Activated T-helper 17 cell treated with anti-CD3 and anti-CD28 coated beads, Interleukin-2, amount 50 U/mL, for 72 hours (primary cell): Measurements from ENCODE around the gene IL21R. TPM values are rescaled to one million over a fixed set of nuclear protein-coding genes. Genes with fewer than 3 reads are reported as not detected.
"Not testable (repeated sequence)": the region's sequence is repeated elsewhere in the genome, so short reads cannot be mapped to it uniquely, and the experiment has no call there.

Experiments used
- ATAC-seq: fragments of 150-1000 bp; cut with Tn5 transposase; replicated peaks from 2 replicates; pipeline ENCODE4 v1.10.0; 2021; ENCODE audit warnings: mild to moderate bottlenecking, moderate library complexity
- H3K27ac Mint-ChIP-seq: one replicate; pipeline ENCODE4 v1.8.0; 2022; ENCODE audit warnings: mixed read lengths
- H3K27me3 Mint-ChIP-seq: one replicate; pipeline ENCODE4 v1.8.0; 2022; ENCODE audit warnings: mixed read lengths
- H3K36me3 Mint-ChIP-seq: one replicate; pipeline ENCODE4 v1.8.0; 2022; ENCODE audit warnings: low read depth, mild to moderate bottlenecking, mixed read lengths
- H3K4me1 Mint-ChIP-seq: one replicate; pipeline ENCODE4 v1.8.0; 2022; ENCODE audit warnings: mixed read lengths
- H3K4me3 Mint-ChIP-seq: one replicate; pipeline ENCODE4 v1.8.0; 2022; ENCODE audit warnings: mild to moderate bottlenecking, mixed read lengths
- H3K9me3 Mint-ChIP-seq: one replicate; pipeline ENCODE4 v1.8.0; 2022; ENCODE audit warnings: mixed read lengths
- total RNA-seq, 2 donors: library from RNA; stranded (reverse); gene quantifications; one replicate each; pipeline ENCODE4 v1.2.3, GENCODE V29; 2022

The IL21R gene
- total RNA-seq, 2 donors from 2014 or later = 41.8 to 53.6 TPM

DNA sequence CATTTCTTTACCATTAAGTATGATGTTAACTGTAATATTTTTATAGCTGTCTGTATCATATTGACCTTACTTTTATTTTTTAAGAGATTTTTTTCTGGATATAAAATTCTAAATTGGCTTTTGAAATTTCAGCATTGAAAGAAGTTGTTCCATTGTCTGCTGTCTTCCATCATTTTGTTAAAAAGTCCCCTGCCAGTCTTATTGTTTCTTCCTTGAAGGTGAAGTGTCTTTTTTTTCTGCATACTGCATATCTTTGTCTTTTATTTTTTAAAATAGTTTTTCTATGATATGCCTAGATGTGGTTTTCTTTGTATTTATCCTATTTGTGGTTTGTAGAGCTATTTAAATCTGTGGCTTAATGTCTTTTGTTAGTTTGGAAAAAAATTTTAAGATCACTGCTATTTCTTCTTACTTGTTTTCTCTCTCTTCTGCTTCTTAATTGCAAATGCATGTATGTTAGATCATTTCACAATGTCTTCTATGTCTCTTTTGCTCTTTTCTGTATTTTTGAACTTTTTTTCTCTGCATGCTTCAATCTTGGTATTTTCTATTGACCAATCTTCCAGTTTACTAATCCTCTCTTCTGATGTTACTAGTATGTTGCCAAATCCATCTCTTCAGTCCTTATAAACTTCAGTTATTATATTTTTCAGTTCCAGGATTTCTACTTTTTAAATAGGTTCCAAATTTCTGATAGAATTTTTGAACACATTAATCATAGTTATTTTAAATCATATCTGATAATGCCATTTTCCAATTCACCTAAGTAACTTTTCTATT is 20.2 kb downstream of the IL21R start:
- Mint-ChIP-seq H3K4me3 (no peak overlapping the region), H3K4me1 (peaks cover 18% of the 10 kb centered on the region), H3K27ac (no peak overlapping the region), H3K36me3 (peaks cover 95% of the 10 kb centered on the region), H3K9me3 (peaks cover 13% of the 10 kb centered on the region), H3K27me3 (no peaks in the 10 kb centered on the region)
- no peak for ATAC-seq

DNA sequence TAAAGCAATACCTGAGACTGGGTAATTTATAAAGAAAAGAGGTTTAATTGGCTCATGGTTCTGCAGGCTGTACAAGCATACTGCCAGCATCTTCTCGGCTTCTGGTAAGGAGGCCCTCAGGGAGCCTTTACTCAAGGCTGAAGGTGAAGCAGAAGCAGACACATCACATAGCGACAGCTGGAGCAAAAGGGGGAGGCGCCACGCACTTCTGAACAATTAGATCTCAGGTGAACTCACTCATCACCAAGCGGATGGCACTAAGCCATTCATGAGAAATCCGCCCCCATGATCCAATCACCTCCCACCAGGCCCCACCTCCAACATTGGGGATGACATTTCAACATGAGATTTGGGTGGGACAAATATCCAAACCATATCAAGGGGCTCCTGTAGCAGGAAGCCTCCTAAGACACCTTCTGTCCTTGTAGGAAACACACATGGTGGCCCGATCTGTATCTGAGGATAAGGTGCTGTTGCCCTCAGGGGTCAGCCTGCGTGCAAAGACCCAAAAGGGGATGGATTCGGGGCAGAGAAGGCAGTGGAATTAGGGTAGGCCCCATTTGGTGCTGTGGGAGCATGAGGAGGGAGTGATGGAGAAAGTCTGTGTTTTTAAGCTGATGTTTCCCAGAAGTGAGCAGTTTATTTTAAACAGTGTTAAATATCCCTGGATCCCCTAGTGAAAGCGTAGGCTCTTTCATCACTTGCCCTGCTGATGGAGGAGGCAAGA is 23.0 kb downstream of the IL21R start:
- Mint-ChIP-seq H3K27ac (peak overlapping the region; percentile 54), H3K36me3 (peaks cover 100% of the 10 kb centered on the region), H3K4me3 (no peak overlapping the region), H3K4me1 (peaks cover 21% of the 10 kb centered on the region), H3K9me3 (peaks cover 13% of the 10 kb centered on the region), H3K27me3 (no peaks in the 10 kb centered on the region)
- ATAC-seq = no peak

DNA sequence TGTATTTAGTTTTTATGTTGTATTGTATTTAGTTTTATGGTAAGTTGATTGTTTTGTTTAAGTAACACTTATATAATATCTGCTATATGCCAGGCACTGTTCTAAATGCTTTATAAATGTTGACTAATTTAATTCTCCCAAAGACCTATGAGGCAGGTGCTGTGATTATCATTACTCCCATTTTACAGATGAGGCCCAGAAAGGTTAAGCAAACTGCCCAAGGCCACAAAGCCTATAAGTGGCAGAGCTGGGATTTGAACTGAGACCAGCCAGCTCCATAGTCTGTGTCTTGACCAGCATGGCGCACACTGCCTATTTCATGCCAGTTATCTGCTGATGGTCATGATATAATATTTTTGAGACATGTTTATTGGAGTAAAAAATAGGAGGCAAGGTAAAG is 24.0 kb downstream of the IL21R start:
- Mint-ChIP-seq H3K4me1 (peaks cover 21% of the 10 kb centered on the region), H3K27ac (peak overlapping the region; percentile 85), H3K4me3 (peak overlapping the region; percentile 61), H3K9me3 (peaks cover 7% of the 10 kb centered on the region), H3K36me3 (peaks cover 100% of the 10 kb centered on the region), H3K27me3 (no peaks in the 10 kb centered on the region)
- no peak for ATAC-seq

DNA sequence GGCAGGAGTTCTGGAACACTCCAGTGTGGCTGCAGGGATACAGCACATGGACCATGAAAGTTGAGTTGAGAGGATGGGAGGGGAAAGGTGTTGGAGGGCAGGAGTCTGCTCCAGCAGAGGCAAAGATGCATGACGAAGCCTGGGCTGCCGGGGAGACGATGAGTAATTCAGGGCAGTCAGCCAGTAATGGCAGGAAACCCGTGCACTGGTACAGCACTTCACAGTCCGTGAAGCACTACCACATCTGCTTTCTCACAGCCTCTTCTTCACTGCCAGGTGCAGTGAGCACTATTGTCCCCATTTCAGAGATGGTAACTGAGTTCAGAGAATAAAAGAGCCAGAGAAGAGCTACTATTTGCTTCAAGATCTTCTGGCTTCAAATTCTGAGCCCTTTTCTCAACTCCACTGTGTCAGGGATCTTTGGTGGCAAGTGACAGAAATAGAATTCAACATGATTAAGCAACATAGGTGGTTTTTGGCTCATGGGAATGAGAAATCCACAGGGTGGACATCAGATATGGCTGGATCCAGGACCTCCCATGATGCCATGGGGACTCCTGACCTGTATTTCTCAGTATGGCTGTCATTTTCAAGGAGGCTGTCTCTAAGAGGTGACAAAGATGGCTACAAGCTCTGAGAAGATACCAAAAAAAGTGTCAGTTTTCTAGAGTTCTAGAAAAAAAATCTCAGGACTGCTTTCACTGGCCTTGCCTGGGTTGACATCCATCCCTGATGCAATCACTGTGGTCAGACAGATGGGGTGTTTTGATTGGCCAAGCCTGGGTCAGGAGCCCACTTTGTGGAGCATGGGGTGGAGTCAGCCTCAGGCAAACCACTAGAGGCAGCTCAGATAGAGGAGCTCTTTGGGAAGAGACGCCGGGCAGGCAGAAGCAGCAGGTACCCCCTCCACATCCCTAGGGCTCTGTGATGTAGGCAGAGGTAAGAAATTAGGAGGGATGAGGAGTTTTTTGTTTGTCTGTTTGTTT is 24.7 kb downstream of the IL21R start:
- H3K27me3 Mint-ChIP-seq = no peaks in the 10 kb centered on the region
- H3K4me3 Mint-ChIP-seq = peak overlapping the region; percentile 61
- peaks cover 21% of the 10 kb centered on the region for H3K4me1 Mint-ChIP-seq
- peaks cover 5% of the 10 kb centered on the region for H3K9me3 Mint-ChIP-seq
- peak overlapping the region; percentile 85 for H3K27ac Mint-ChIP-seq
- ATAC-seq = peak; percentile 99
- H3K36me3 Mint-ChIP-seq = peaks cover 100% of the 10 kb centered on the region

DNA sequence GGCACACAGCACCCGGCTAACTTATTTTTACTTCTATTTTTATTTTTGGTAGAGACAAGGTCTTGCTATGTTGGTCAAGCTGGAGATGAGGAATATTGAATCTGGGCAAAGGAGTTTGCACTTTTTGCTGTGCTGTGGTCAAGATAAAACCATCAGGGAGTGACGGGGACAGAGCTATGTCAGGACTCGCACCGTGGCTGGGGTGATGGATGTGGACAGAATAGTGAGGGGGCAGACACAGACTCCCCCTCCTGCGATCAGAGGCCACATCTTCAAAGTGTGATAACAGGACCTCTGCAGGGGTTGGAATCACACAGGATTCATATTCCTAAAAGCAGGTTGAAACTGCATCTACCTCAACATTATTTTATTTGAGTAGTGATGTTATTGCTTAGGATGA is 25.6 kb downstream of the IL21R start:
- Mint-ChIP-seq H3K27ac (no peak overlapping the region), H3K4me3 (no peak overlapping the region), H3K36me3 (peaks cover 100% of the 10 kb centered on the region), H3K27me3 (no peaks in the 10 kb centered on the region), H3K9me3 (no peaks in the 10 kb centered on the region), H3K4me1 (peaks cover 21% of the 10 kb centered on the region)
- no peak for ATAC-seq

DNA sequence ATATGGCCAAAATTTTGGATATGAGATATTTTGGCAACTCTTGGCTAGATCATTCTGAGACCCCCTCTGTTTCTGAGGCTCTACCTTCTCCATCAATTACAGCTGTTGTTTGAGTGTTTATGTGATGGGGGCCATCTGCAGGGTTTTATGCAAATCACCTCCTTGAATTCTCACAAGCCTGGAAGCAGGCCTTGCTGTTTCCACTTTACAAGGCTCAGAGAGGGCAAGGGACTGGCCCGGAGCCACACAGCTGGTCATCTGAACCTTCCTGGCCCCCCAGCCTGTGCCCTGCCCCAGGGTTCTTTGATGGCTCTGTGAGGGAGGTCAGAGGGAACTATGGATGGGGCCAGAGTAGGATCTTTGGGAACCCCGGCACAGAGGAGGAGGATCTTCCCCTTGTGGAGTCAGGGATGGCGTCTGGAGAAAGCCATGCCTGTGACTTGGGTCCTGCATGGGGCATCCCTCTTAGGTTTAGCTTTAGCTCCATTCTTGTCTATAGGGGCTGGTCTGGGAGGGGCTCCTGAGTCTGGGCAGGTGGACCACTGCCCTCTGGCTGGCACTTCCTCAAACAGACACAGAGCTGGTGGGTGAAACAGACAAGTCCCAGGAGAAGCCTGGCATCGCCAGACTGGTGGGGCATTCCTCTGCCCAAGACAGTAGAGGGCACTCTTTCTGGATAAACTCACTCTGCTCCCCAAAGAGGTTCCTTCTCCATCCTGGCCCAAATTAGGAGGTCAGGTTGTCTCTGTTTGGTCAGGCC is 26.2 kb downstream of the IL21R start:
- H3K4me1 Mint-ChIP-seq = peaks cover 21% of the 10 kb centered on the region
- H3K36me3 Mint-ChIP-seq = peaks cover 100% of the 10 kb centered on the region
- no peak for ATAC-seq
- H3K27me3 Mint-ChIP-seq = no peaks in the 10 kb centered on the region
- no peak overlapping the region for H3K4me3 Mint-ChIP-seq
- H3K9me3 Mint-ChIP-seq = no peaks in the 10 kb centered on the region
- no peak overlapping the region for H3K27ac Mint-ChIP-seq

DNA sequence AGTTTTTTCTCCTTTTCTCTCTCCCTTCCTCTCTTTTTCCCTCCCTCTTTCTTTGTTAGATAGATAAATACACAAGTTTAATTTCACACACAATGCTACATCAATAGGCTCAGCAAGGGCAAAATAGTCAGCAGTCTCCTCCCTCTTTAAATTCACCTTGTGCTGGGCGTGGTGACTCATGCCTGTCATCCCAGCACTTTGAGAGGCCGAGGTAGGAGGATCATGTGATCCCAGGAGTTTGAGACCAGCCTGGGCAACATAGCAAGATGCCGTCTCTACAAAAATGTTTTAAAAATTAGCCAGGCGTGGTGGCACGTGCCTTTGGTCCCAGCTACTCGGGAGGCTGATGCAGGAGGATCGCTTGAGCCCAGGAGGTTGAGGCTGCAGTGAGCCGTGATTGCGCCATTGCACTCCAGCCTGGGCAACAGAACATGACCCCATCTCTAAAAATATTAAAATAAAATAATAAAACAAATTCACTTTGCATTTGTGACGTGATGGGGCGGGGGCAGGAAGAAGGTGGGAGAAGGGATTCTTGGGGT is 27.4 kb downstream of the IL21R start:
- ATAC-seq = no peak
- peaks cover 21% of the 10 kb centered on the region for H3K4me1 Mint-ChIP-seq

DNA sequence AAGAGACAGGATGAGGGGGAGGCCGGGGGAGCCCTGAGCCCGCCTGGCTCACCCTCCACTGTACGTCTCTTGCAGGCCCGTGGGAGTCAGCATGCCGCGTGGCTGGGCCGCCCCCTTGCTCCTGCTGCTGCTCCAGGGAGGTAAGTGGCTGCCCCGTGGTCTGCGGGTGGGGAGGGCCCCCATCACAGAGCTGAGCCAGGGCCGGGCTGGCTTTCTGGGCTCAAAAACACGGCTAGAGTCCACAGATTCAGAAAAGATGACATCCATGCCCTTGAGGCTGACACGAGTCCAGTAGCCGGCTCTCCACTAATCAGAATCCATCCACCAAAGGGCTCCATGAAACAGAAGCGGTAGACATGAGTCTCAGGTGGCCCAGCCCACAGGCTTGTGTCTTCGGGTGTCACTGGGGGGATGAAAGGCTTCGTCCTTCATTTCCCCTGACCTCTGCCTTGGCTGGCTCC is 28.0 kb downstream of the IL21R start:
- Mint-ChIP-seq H3K27ac (peak overlapping the region; percentile 56), H3K4me3 (no peak overlapping the region), H3K27me3 (no peaks in the 10 kb centered on the region), H3K9me3 (no peaks in the 10 kb centered on the region), H3K4me1 (peaks cover 20% of the 10 kb centered on the region), H3K36me3 (peaks cover 100% of the 10 kb centered on the region)
- no peak for ATAC-seq

More for the DNA sequence above, 27.4 kb downstream of the IL21R start:
- Mint-ChIP-seq H3K27me3 (no peaks in the 10 kb centered on the region), H3K27ac (peak overlapping the region; percentile 64), H3K4me3 (no peak overlapping the region), H3K36me3 (peaks cover 100% of the 10 kb centered on the region), H3K9me3 (no peaks in the 10 kb centered on the region)

DNA sequence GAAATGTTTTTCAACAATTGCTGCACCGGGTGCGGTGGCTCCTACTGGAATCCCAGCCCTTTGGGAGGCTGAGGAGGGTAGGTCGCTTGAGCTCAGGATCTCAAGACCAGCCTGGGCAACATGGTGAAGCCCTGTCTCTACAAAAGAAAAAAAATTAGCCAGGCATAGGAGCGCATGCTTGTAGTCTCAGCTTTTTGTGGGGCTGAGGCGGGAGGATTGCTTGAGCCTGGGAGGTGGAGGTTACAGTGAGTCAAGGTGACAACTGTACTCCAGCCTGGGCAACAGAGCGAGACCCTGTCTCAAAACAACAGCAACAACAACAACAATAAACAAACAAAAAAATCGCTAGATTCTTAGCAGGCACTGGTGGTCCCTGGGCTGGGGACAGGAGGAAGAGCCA is 28.5 kb downstream of the IL21R start:
- no peaks in the 10 kb centered on the region for H3K27me3 Mint-ChIP-seq
- no peak overlapping the region for H3K4me3 Mint-ChIP-seq
- H3K4me1 Mint-ChIP-seq = peaks cover 16% of the 10 kb centered on the region
- peak overlapping the region; percentile 56 for H3K27ac Mint-ChIP-seq
- H3K36me3 Mint-ChIP-seq = peaks cover 100% of the 10 kb centered on the region
- no peak for ATAC-seq
- no peaks in the 10 kb centered on the region for H3K9me3 Mint-ChIP-seq

DNA sequence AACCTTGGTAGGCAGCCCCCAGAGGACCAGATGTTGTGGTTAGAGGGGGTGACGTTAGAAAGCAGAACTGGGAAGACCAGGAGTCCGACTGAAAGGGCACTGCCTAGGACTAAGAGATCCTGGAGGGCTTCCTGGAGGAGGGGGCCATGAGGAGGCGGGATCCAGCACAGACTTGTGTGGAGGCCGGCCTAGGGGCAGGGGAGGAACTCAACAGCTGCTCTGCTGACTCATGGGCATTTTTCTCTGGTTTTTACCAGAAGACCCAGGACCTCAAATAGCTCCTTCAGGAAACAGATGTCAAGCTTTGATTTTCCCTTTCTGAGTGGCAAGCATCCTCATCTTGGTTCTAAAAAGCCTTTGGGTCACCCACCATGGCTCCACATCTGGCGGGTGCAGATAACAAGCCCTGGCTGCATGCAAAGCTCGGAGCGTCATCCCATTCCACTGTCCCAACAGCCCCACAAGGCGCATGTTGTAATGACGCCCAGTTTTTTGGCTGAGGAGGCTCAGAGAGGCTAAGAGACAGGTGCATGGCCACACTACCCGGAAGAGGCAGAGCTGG is 29.0 kb downstream of the IL21R start:
- H3K36me3 Mint-ChIP-seq = peaks cover 100% of the 10 kb centered on the region
- no peaks in the 10 kb centered on the region for H3K27me3 Mint-ChIP-seq
- H3K27ac Mint-ChIP-seq = peak overlapping the region; percentile 56
- H3K4me1 Mint-ChIP-seq = peaks cover 14% of the 10 kb centered on the region
- no peaks in the 10 kb centered on the region for H3K9me3 Mint-ChIP-seq
- ATAC-seq = no peak
- H3K4me3 Mint-ChIP-seq = no peak overlapping the region

DNA sequence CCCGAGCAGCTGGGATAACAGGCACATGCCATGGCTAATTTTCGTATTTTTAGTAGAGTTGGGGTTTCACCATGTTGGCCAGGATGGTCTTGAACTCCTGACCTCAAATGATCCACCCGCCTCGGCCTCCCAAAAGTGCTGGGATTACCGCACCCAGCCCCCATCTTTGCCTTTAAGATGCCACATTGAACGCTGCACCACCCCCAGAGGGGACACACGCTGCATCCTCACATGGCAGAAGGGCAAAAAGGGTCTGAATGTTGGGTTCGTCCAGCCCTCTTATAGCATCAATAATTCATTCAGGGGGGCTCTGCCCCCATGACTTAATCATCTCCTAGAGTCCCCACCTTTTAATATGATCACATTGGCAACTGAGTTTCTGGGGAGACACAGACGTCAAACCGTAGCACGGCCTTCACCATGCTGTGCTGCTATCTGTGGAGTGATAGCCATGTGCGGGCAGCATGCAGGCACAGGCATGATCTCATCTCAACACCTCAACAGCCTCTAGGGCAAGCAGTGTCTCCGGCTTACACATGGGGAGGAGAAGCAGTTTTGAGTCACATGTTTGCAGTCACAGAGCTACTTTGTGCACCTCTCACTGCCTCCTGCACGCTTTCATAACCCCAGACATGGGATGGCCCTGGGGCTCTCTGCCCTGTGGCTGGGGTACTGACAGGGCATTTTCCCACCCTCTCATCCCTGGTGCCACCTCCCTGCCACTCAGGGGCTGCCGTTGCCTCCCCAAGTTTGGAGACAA is 30.0 kb downstream of the IL21R start:
- Mint-ChIP-seq H3K27ac (no peak overlapping the region), H3K9me3 (no peaks in the 10 kb centered on the region), H3K4me1 (peaks cover 5% of the 10 kb centered on the region), H3K4me3 (no peak overlapping the region), H3K27me3 (no peaks in the 10 kb centered on the region), H3K36me3 (peaks cover 100% of the 10 kb centered on the region)
- ATAC-seq = peak; percentile 26

DNA sequence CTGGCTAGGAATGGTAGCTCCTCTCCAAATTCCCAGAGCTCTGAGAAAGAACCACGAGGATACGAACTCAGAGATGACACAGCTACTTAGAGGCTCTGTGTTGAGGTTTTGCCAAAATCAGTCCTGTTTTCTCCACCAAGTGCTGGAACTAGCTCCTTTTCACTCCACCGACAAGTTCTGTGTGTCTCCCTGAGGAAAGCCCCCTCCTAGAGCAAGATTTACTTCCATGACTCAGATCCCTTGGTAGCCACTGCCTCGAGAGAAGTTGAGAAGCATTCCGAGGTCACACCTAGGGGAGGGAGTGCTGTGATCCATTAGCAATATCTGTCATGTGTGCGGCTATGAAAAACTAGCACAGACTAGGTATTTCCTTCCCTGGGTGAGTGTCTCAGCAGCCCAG is 30.6 kb downstream of the IL21R start:
- H3K4me3 Mint-ChIP-seq = no peak overlapping the region
- peak overlapping the region; percentile 62 for H3K27ac Mint-ChIP-seq
- ATAC-seq = no peak
- peaks cover 4% of the 10 kb centered on the region for H3K4me1 Mint-ChIP-seq
- no peaks in the 10 kb centered on the region for H3K27me3 Mint-ChIP-seq
- peaks cover 100% of the 10 kb centered on the region for H3K36me3 Mint-ChIP-seq
- no peaks in the 10 kb centered on the region for H3K9me3 Mint-ChIP-seq

DNA sequence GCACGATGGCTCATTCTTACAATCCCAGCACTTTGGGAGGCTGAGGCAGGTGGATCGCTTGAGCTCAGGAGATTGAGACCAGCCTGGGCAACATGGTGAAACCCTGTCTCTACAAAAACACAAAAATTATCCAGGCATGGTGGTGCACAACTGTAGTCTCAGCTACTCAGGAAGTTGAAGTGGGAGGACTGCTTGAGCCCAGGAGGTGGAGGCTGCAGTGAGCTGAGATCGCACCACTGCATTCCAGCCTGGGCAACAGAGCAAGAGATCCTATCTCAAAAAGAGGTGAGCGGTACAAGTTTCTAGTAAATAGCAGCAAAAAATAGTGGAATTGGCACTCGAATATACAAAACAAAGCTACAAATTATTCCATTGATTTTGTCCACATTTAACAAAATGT is 31.2 kb downstream of the IL21R start:
- not testable (repeated sequence) for H3K27me3 Mint-ChIP-seq, H3K9me3 Mint-ChIP-seq, H3K4me1 Mint-ChIP-seq, ATAC-seq, H3K4me3 Mint-ChIP-seq
- peaks cover 100% of the 10 kb centered on the region for H3K36me3 Mint-ChIP-seq
- H3K27ac Mint-ChIP-seq = peak overlapping the region; percentile 62
